ENCODE measurements around the gene NKAPD1.

GRCh38 chr11:112096194-112096593, 22.1 kb downstream of the NKAPD1 start:
- TF ChIP-seq CTCF (IDR thresholded peaks at IDR 0.05; ENCODE audit: extremely low read depth in 1 of 2, insufficient read depth in 1 of 2, low read depth in 1 of 2, low read length in 2 of 2) (no peak), EZH2 (IDR thresholded peaks at IDR 0.05; ENCODE audit: borderline replicate concordance, low read depth, low read length, severe bottlenecking) (no peak), POLR2A (IDR thresholded peaks at IDR 0.05; ENCODE audit: low read depth, low read length) (no peak), MAX (IDR thresholded peaks at IDR 0.05; ENCODE audit: insufficient read depth, insufficient read length) (no peak), POLR2AphosphoS5 (IDR thresholded peaks at IDR 0.05; ENCODE audit: insufficient read depth, low read depth, low read length) (no peak), GATA2 (IDR thresholded peaks at IDR 0.05; ENCODE audit: insufficient read depth, insufficient read length, low read depth, low read length) (no peak)
